GM23338 (cell line): ENCODE measurements around the gene RUVBL2. TPM values are rescaled to one million over a fixed set of nuclear protein-coding genes. Genes with fewer than 3 reads are reported as not detected.

Experiments used
- ATAC-seq: fragments of 200-7000 bp; cut with Tn5 transposase; 3 replicates; pipeline ENCODE4 v1.9.1; 2020
- DNase-seq: peaks from one replicate; pipeline ENCODE4 v3.0.0-alpha.2; 2015; ENCODE audit warnings: low spot score
- H2AFZ ChIP-seq: fragments of 200-600 bp; sonication (generic); 2 replicates; pipeline ENCODE4 v1.8.0; 2016; ENCODE audit warnings: antibody characterized with exemption, mild to moderate bottlenecking, moderate library complexity
- H3F3A ChIP-seq: fragments of 200-600 bp; sonication (generic); replicated peaks from 2 replicates; pipeline ENCODE4 v1.8.0; 2017; ENCODE audit warnings: antibody characterized with exemption, mixed run types, low read depth
- H3K27ac ChIP-seq: fragments of 200-600 bp; sonication (generic); 2 replicates; pipeline ENCODE4 v1.6.1; 2016; ENCODE audit warnings: low read depth
- H3K27me3 ChIP-seq: fragments of 200-600 bp; sonication (generic); 2 replicates; pipeline ENCODE4 v1.8.0; 2016; ENCODE audit warnings: mild to moderate bottlenecking, mixed run types, moderate library complexity; ENCODE audit not compliant: insufficient read depth
- H3K36me3 ChIP-seq: fragments of 200-600 bp; sonication (generic); 2 replicates; pipeline ENCODE4 v1.8.0; 2016; ENCODE audit warnings: mild to moderate bottlenecking; ENCODE audit not compliant: insufficient read depth
- H3K4me1 ChIP-seq: fragments of 200-600 bp; sonication (generic); 2 replicates; pipeline ENCODE4 v1.8.0; 2016; ENCODE audit warnings: mild to moderate bottlenecking, moderate library complexity; ENCODE audit not compliant: insufficient read depth
- H3K4me2 ChIP-seq: fragments of 200-600 bp; sonication (generic); 2 replicates; pipeline ENCODE4 v1.7.1; 2017; ENCODE audit warnings: mixed run types
- H3K4me3 ChIP-seq: fragments of 200-600 bp; sonication (generic); 2 replicates; pipeline ENCODE4 v1.6.1; 2016; ENCODE audit warnings: mixed run types
- H3K79me2 ChIP-seq: fragments of 200-600 bp; sonication (generic); replicated peaks from 2 replicates; pipeline ENCODE4 v1.8.0; 2017; ENCODE audit warnings: mild to moderate bottlenecking; ENCODE audit not compliant: insufficient read depth
- H3K9me2 ChIP-seq: fragments of 200-600 bp; sonication (generic); 2 replicates; pipeline ENCODE4 v1.8.0; 2017; ENCODE audit not compliant: insufficient read depth
- H4K20me1 ChIP-seq: fragments of 200-600 bp; sonication (generic); replicated peaks from 2 replicates; pipeline ENCODE4 v1.8.0; 2017; ENCODE audit warnings: mild to moderate bottlenecking; ENCODE audit not compliant: insufficient read depth
- H3K27ac Mint-ChIP-seq: 2 replicates; pipeline ENCODE4 v1.8.0; 2020; ENCODE audit warnings: inconsistent platforms, mild to moderate bottlenecking, moderate library complexity, mixed read lengths
- H3K27me3 Mint-ChIP-seq: 3 replicates; pipeline ENCODE4 v1.8.0; 2022; ENCODE audit warnings: low read depth, mild to moderate bottlenecking, moderate library complexity, mixed read lengths, inconsistent platforms; ENCODE audit not compliant: insufficient read depth, poor library complexity
- H3K36me3 Mint-ChIP-seq: 3 replicates; pipeline ENCODE4 v1.8.0; 2021; ENCODE audit warnings: low read depth, mild to moderate bottlenecking, inconsistent platforms, moderate library complexity, mixed read lengths
- H3K4me1 Mint-ChIP-seq: 3 replicates; pipeline ENCODE4 v1.8.0; 2020; ENCODE audit warnings: mild to moderate bottlenecking, inconsistent platforms, mixed read lengths
- H3K4me3 Mint-ChIP-seq: 3 replicates; pipeline ENCODE4 v1.8.0; 2021; ENCODE audit warnings: moderate library complexity, mild to moderate bottlenecking, inconsistent platforms, mixed read lengths
- H3K9me3 Mint-ChIP-seq: 3 replicates; pipeline ENCODE4 v1.8.0; 2020; ENCODE audit warnings: moderate library complexity, mild to moderate bottlenecking, inconsistent platforms, mixed read lengths
- EZH2 ChIP-seq: fragments of 200-600 bp; sonication (generic); IDR thresholded peaks from one replicate; pipeline ENCODE4 v1.8.0; 2017; ENCODE audit warnings: antibody characterized with exemption, mild to moderate bottlenecking, low read depth; ENCODE audit not compliant: unreplicated experiment
- EZH2phosphoT487 ChIP-seq: fragments of 200-600 bp; sonication (generic); IDR thresholded peaks from one replicate; pipeline ENCODE4 v1.8.1; 2018; ENCODE audit warnings: antibody characterized with exemption; ENCODE audit not compliant: unreplicated experiment
- JUNB ChIP-seq: IDR thresholded peaks from one replicate; pipeline ENCODE4 v1.6.1; 2016; ENCODE audit warnings: antibody characterized with exemption; ENCODE audit not compliant: unreplicated experiment
- POLR2AphosphoS5 ChIP-seq: IDR thresholded peaks from 2 replicates; pipeline ENCODE4 v1.6.1; 2016; ENCODE audit warnings: antibody characterized with exemption, low read depth
- polyA plus RNA-seq: library from polyadenylated mRNA; unstranded; fragments of >200 nt; fragmentation: Nextera tagmentation; extraction: Ambion mirVana; gene quantifications from 2 replicates; pipeline ENCODE4 v1.2.1, GENCODE V29; 2016
- total RNA-seq: library from RNA; depleted of rRNA; stranded (reverse); fragments of >200 nt; shearing (Covaris generic); gene quantifications from 2 replicates; pipeline ENCODE4 v1.2.3, GENCODE V29; 2014
- TF ChIP-seq, protein P1 (sequence below): IDR thresholded peaks from 2 replicates; pipeline ENCODE4 v1.6.1; 2016; ENCODE audit warnings: antibody characterized with exemption
- TF ChIP-seq, protein P2 (sequence below): IDR thresholded peaks from one replicate; pipeline ENCODE4 v1.6.1; 2018; ENCODE audit warnings: antibody characterized with exemption; ENCODE audit not compliant: unreplicated experiment
- TF ChIP-seq, protein P3 (sequence below), 2 experiments: fragments of 200-600 bp in 1 of 2; sonication (generic) in 1 of 2; conservative IDR thresholded peaks; 2 replicates each; pipeline versions ENCODE4 v1.5.1 to v1.6.1; 2016 to 2017; ENCODE audit warnings: antibody characterized with exemption in 2 of 2, low read depth in 2 of 2, mild to moderate bottlenecking in 2 of 2, moderate library complexity in 1 of 2

The RUVBL2 gene
- total and polyA plus RNA-seq, 2 experiments from 2014 or later = 196 to 252 TPM

DNA sequence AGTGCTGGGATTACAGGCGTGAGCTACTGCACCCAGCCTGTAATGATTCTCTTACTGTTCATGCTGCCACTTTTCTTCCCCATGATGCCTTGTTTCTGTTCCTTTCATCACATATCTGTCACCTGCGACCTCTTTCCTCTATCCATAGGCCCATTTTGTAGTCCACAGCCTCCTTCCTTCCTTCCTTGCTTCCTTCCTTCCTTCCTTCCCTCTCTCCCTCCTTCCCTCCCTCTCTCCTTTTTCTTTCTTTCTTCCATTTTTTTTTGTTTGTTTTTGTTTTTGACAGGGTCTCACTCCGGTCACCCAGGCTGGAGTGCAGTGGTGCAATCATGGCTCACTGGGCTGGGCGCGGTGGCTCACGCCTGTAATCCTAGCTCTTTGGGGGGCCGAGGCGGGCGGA, 4.8 kb upstream of the RUVBL2 start (continued):
- TF ChIP-seq, protein P1, sequence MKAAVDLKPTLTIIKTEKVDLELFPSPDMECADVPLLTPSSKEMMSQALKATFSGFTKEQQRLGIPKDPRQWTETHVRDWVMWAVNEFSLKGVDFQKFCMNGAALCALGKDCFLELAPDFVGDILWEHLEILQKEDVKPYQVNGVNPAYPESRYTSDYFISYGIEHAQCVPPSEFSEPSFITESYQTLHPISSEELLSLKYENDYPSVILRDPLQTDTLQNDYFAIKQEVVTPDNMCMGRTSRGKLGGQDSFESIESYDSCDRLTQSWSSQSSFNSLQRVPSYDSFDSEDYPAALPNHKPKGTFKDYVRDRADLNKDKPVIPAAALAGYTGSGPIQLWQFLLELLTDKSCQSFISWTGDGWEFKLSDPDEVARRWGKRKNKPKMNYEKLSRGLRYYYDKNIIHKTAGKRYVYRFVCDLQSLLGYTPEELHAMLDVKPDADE = no peak
- TF ChIP-seq, protein P2, sequence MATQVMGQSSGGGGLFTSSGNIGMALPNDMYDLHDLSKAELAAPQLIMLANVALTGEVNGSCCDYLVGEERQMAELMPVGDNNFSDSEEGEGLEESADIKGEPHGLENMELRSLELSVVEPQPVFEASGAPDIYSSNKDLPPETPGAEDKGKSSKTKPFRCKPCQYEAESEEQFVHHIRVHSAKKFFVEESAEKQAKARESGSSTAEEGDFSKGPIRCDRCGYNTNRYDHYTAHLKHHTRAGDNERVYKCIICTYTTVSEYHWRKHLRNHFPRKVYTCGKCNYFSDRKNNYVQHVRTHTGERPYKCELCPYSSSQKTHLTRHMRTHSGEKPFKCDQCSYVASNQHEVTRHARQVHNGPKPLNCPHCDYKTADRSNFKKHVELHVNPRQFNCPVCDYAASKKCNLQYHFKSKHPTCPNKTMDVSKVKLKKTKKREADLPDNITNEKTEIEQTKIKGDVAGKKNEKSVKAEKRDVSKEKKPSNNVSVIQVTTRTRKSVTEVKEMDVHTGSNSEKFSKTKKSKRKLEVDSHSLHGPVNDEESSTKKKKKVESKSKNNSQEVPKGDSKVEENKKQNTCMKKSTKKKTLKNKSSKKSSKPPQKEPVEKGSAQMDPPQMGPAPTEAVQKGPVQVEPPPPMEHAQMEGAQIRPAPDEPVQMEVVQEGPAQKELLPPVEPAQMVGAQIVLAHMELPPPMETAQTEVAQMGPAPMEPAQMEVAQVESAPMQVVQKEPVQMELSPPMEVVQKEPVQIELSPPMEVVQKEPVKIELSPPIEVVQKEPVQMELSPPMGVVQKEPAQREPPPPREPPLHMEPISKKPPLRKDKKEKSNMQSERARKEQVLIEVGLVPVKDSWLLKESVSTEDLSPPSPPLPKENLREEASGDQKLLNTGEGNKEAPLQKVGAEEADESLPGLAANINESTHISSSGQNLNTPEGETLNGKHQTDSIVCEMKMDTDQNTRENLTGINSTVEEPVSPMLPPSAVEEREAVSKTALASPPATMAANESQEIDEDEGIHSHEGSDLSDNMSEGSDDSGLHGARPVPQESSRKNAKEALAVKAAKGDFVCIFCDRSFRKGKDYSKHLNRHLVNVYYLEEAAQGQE = no peak
- TF ChIP-seq EZH2phosphoT487 = no peak
- TF ChIP-seq POLR2AphosphoS5 = no peak
- TF ChIP-seq EZH2 = no peak

DNA sequence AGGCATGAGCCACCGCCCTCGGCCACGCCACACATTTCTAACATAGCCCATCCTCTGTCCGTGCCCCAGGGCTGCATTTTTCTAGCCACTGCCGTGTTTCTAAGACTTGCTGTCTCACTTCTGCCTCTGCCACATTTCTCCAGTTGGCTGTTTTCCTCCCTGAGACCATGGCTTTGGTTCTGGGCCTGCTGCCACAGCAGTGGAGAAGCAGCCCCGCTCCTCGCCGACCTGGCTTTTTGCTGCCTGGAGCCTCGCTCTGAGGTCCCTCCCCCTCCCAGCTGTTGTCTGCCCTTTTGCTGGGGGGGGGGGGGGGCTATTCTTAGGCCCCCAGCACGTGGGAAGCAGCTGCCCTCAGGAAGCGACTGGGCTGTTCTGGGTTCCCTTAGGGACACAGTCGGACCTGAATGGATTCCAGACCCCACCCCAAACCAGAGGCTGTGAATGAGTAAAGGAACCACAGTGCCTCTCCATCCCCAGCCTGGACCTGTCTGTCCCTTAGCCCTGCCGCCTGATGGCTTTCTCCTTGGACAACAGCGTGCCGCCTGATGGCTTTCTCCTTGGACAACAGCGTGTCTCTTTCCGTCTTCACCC, 3.9 kb upstream of the RUVBL2 start:
- no peak overlapping the region for H3K27ac ChIP-seq
- 0 out of 2 replicates have a peak, but pooled peaks cover 3% of the 10 kb centered on the region for H3F3A ChIP-seq
- Mint-ChIP-seq H3K4me1 (peaks cover 19% of the 10 kb centered on the region), H3K36me3 (peaks cover 46% of the 10 kb centered on the region), H3K27me3 (peaks cover 11% of the 10 kb centered on the region), H3K4me3 (no peak overlapping the region; the same call in 2 of the 3 replicates), H3K9me3 (no peaks in the 10 kb centered on the region), H3K27ac (no peak overlapping the region)
- H3K9me2 ChIP-seq = no peaks in the 10 kb centered on the region
- H3K4me3 ChIP-seq = no peak overlapping the region
- H3K79me2 ChIP-seq = peaks cover 25% of the 10 kb centered on the region
- H3K4me2 ChIP-seq = no peak overlapping the region
- H3K36me3 ChIP-seq = peaks cover 6% of the 10 kb centered on the region
- peaks cover 10% of the 10 kb centered on the region; the same call in 1 of the 2 replicates for H3K4me1 ChIP-seq
- no peak for ATAC-seq
- no peaks in the 10 kb centered on the region for H3K27me3 ChIP-seq
- H4K20me1 ChIP-seq = peaks cover 6% of the 10 kb centered on the region
- H2AFZ ChIP-seq = no peak overlapping the region
- DNase-seq = no peak
- TF ChIP-seq JUNB (no peak), EZH2phosphoT487 (no peak), EZH2 (no peak)
- TF ChIP-seq, protein P3, sequence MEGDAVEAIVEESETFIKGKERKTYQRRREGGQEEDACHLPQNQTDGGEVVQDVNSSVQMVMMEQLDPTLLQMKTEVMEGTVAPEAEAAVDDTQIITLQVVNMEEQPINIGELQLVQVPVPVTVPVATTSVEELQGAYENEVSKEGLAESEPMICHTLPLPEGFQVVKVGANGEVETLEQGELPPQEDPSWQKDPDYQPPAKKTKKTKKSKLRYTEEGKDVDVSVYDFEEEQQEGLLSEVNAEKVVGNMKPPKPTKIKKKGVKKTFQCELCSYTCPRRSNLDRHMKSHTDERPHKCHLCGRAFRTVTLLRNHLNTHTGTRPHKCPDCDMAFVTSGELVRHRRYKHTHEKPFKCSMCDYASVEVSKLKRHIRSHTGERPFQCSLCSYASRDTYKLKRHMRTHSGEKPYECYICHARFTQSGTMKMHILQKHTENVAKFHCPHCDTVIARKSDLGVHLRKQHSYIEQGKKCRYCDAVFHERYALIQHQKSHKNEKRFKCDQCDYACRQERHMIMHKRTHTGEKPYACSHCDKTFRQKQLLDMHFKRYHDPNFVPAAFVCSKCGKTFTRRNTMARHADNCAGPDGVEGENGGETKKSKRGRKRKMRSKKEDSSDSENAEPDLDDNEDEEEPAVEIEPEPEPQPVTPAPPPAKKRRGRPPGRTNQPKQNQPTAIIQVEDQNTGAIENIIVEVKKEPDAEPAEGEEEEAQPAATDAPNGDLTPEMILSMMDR (conservative IDR thresholded peaks at IDR 0.05; ENCODE audit: low read depth in 2 of 2) = no peak
- TF ChIP-seq, protein P2 = no peak
